HG03175 (cell line): ENCODE measurements around the gene ECEL1.

Source experiments
- ATAC-seq: cut with Tn5 transposase; IDR thresholded peaks from one replicate; pipeline ENCODE4 v1.9.1; 2021; ENCODE audit warnings: mild to moderate bottlenecking, moderate library complexity; ENCODE audit not compliant: unreplicated experiment

ECEL1 gene

DNA sequence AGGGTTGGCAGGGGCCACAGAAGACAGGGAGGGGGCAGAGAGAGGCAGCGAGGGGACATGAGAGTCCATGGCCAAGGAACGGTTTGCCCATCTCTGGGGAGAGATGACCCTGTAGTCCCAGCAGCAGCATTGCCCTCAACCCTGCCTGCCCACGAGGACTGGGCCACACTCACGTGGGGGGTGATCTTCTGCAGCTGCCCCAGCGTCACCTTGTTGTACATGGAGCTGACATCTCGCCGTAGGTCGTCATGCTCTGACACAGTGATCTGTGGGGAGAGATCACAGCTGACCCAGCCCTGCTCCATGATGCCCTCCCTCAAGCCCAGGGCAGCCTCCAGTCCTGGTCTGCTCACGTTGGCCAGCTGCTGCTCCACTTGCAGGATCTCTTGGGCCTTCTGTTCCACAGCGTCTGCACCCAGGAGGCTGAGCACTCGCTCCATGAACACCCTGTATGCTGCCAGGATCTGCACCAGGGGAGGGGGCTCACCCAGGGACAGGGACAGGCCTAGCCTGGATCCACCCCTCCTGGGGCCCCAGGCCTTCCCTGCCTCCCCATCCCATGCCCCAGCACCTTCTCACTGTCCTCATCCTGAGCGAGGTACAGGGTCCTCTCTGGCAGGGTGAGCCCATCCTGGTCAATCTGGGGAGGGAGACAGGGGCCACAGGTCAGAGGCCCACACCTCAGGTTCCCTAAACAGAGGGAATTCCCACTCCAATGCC, 2.8 kb downstream of the ECEL1 start:
- ATAC-seq: no peak

DNA sequence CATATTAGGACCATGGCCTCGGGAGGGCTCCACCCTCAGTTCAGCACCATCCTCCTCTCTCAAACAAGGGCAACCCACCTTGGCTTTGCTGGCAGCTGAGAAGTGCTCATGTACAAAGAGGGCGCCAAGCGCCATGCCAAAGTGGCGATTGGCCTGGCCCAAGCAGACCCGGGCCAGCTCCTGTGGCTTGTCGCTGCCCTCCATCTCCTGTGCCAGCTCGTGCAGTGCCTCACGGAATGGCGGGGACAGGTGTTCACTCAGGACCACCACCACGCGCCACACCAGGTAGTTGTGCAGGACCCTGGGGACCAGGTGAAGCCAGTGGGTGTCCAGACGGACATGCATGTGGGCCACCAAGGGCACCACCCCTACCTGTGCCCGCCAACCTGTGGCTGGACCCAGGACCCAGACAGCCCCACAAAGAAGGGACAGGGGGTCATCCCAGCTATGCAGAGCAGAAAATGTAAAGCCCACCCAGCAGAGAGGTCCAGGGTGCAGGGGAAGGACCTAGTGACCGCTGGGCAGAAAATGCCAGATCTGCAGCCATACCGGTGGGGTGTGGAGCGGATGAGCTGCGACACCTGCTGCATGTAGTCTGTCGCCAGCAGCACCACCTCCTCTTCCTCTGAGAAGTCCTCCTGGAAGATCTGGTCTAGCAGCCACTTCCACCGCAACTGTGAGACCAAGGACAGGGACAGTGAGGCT, 3.6 kb downstream of the ECEL1 start:
- no peak for ATAC-seq

DNA sequence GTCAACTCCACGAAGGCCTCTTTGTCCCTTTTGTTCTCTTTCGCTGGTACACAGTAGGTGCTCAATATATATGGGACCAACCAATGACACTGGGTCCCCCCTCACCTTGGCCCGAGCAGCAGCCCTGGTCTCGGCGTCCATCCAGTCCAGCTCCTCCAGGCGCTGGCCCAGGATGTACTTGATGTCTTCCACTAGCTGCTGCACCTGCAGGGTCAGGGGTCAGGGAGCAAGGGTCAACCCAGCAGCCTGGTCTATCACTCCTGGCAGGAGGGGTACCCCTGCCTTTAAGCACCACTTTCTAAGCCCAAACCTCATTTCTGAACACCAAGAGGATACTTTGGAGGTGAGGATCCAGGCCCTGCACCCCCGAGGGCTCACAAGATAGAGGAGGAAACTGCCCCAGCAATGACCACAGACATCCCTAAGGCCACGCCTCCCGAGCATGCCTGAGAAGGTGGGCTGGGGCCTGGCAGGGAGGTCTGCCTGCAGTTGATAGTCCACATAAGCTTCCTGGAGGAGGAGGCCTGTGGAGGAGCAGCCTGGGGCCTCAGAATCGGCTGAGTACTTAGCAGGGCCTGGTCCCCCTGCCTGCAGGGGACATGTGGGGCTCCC, 4.2 kb downstream of the ECEL1 start:
- ATAC-seq: no peak

DNA sequence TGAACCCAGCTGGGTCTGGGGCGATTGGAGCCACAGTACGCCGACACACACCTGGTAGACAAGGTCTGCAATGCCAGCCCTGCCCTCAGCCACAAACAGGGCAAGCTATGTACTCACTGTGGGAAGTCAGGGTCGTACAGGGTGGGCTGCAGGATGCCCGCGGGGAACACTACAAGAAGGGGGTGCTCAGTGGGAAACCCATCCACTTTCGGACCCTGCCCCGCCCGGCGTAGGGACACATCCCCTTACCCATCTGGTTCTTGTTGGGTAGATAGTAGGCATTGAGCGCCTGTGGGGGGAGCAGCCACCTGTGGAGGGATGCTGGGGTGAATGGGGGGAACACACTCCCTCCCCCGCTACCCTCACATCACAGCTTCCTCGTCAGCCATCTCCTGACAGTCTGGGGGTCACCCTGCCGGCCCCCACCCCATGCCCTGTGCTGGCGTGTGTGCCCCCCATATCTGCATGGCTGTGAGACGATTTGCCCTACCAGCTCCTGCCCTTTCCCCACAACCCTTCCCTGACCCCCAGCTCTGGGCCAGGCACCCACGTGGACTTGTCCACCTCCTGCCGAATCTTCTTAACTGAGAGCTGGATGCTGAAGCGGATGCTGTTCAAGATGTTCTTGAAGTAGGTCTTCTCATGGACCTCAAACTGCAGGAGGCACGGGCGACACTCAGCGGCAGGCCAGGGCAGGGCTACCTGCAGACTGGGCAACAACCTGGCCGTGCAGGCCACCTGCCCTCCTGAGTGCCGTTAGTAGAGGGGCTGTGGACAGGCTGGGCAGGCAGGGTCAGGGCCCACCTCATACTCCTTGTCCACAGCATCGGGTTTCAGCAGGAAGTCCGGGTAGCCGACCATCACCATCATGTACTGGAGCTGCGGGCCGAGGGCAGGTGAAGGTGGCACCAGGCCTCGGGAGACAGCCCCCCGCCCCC, 5.1 kb downstream of the ECEL1 start:
- ATAC-seq: no peak

DNA sequence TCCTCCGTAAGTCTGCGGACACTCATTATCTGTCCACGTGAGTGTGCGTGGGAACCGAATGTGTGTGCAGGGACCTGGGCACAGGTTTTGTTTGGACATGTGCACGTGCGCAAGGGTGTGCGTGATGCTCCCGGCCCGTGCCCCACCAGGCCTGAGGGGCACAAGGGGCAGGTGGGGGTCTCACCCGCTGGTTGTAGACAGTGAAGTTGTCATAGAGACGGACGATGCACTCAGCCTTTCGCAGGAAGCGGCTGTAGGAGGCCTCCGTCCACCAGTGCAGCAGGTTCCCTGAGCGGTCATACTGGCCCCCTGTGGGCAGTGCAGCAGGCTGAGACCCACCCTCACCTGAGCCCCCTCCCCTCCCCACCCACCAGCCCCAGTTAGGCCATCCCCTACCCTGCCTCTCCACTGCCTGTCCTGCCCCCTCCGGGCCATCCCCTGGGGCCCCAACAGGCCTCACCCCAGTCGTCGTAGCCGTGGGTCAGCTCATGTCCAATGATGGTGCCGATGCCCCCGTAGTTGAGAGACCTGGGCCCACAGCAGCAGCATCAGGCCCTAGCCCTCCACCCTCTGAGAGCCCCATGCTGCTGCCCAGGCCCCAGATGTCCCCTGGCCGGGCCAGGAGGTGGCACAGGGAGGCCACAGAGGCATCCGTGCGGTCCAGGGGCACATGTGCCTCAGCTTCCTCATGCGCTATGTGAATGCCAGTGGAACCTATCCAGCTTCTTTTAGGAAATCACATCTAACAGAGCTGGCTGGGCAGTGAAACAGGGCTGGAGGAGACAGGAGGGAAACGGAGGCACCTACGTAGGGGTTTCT, 6.1 kb downstream of the ECEL1 start:
- ATAC-seq: no peak

DNA sequence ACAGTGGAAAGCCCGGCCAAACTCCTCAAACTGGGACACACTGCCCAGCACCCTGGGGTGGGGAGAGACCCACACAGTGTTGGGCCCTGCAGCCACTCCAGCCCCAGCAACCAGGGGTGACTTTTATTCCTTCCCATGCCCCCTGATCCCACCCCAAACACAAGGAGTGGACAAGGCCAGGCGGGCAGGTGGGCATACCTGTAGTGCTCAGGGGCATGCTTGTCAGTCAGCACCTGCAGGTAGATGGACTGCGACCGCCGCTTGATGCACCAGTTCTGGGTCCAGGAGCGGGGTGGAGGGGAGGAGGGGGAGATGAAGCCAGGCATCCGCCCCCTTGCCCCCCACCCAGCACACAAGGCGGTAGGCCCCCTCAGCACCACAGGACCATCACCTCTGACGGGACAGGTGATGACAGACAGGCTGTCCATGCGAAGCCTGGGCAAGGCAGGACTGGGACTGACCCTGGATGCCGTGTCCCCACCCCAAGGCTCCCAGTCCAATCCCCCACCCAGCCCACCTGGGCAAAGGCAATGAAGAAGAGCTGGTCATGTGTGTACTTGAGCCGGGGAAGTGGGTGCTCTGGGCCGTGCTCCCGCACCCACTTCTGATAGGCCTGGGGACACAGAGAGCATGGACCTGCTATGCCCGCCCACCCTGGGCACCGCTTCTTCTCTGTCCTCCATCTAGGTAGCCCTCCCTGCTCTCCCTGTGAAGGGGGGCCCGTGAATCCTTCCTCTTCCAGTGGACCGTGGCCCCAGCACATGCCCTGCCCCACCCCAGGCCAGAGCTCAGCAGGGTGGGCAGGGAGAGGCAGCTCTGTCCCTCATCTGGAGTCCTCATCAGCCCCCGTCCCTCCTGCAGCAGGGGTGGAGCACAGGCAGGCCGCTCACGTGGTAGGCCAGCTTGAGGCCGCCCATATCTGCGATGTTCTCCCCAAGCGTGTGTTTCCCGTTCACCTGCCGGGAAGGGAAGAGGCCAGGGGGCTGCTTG, 7.1 kb downstream of the ECEL1 start:
- ATAC-seq: no peak

DNA sequence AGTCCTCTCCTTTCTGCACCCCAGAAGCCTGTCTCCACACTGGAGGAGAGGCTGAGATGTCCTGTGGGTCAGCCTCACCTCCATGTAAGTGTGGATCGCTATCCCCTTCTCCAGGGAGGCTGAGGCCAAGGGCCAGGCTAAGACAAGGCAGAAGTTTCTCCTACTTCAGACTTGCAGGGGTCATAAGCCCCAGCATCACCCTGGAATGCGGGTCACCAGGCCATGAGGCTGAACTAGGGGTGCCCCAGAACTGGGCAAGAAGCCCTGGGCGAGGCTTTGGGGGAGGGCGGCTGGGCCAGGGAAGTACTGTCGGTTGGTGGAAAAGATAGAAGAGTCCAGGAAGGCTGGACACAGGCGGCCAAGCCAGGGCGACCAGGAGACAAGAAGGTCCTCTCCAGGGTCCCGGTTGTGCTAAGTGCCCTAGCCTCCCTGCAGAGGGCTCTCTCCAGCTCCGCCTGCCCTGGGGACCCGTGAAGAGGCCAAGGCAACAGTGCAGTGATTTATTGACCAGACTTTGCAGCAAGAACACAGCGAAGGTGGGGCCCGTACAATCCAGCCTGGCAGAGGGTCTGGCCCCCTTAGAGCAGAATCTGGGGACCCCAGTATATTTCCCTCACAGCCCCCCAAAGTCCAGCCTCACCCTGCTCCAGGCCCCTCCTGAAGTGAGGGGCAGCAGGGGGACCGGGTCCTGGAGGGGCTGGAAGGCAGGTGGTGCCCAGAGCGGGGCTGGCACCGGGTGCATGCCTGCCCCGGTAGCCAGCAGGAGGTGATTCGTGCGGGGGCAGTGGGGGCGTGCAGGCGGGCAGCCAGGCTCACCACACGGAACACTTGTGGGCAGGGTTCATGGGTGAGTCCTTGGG, 8.1 kb downstream of the ECEL1 start:
- no peak for ATAC-seq

DNA sequence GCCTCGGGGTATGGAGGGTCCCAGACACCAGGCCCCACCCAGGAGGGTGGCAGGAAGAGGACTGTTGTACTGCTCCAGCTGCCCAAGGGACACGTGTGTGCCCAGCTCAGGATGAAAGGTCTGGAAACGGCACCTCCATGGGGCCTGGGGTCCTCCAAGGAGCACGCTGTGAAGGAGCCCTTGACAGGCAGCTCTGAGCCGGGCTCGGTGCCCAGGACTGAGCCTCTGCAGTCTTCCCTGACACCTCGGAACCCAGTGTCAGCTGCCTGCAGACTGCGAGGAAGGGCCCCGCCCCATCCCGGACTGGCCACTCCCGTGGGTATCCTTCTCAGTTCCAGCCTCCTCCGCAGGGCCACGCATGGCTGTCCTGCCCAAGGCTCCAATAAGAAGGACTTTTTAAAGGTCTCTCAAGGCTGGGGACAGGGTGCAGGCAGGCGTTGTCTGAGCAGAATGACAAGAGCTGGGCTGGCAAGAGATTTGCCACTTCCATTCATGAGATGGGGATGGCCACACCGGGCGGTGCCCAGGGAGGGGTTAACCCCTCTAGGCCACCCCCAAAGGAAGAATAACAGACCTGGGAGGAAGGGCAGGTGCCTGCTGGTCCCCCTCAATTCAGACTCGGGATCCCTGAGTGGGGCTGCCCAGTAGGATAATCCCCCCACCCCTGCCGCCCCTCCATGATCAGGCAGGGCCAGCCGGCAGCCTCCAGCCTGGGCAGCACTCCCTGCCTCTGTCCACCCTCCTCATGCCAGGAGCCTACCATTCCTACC, 8.9 kb downstream of the ECEL1 start:
- no peak for ATAC-seq

DNA sequence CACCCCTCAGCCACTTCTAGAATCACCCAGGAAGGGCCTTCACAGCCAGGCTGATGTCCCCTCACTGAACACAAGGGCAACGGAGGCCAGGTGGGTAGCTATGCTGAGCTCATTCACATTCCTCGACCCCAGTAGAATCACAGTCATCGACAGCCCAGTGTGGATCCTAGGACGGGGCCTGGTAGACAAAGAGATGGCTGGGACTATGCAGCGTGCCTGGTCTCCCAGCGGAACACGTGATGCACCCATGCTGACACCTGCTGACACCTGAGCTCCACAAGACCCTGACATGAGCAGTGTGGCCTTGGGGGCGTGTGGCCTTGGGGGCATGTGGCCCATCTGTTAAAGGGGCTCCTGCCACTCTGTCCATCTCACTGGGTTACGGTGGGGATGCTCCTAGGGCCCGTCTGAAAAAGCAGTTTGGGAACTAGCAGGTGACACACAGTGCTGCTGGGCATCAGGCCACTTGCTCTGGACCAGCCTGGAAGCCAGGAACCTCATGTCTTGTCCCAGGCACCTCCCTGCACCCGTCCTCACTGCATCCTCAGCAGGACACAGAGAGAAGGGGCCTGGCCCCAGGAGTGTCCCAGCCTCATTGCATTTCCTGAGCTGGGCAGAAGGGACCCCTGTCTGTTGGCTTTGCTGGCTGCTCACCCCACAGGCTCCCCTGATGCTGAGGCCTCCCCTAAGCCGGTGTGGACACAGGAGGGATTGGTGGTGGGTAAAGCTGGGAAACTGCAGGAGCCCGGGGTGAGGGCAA, 9.7 kb downstream of the ECEL1 start:
- no peak for ATAC-seq

DNA sequence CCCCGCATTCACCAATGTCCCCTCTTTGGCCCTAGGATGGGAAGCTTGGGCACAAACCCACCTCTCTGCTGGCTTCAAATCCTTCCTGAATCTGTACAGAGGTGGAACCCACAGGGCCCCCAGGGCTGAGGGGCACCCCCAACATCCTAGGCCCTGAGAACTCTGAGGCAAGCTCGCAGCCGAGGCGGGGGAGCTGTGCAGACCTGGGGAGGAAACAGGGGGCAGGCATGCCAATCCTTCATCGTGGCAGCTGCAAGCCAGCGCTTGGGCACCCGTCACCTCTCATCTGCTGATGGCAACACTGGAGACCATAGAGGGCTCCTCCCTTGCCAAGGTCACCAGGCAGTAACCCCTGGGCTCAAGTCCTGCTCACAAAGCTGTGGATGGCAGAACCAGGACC, 10.8 kb downstream of the ECEL1 start:
- ATAC-seq: no peak

DNA sequence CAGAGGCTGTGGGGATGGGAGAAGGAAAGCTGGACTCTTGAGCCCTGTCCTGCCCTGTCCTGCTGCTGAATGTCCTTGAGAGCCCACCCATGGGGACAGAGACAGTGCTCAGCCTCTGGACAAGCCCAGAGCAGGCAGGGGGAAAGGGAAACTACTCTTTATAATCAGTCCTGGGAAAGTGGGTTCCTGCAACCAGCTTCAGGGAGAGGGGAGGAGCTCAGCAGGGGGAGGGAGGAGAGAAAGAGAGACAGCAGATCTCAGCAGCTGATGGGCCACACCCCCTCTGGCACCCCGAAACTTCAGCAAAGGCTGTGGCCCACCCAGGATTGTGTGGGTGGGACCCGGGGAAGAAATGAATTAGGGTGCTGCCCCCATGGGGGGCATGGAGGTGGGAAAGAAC, 11.6 kb downstream of the ECEL1 start:
- no peak for ATAC-seq

DNA sequence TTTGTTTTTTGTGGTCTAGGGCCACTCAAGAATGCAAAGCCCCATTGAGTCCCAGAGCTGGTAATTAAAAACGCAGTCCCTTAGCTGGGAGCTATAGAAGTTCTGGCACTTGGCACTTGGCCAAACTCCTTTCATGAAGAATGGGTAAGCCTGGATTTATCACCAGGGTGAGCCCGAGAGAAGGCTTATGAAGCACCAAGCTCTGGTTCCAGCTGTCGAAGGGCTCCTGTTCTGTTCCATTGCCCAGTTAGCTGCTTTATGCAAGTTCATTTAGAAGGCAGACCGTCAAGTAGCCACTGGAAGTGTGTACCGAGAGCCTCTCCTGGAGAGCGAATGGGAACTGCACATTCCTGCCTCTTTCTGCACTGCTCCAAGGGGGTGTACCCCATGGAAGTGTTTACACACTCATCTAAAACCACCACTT, 14.2 kb downstream of the ECEL1 start:
- no peak for ATAC-seq

DNA sequence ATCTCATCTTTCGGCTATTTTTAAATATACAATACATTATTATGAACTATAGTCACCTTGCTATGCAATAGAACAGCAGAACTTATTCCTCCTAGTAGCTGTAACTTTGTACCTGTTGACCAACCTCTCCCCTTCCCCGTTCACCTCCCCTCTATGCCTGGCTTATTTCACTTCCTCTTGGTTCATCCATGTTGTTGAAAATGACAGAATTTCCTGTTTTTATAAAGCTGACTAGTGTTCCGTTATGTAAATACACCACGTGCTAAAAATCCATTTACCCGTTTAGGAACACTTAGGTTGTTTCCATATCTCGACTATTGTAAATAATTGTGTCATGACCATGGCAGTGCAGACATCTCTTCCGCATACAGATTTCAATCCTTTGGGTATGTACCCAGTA, 21.4 kb downstream of the ECEL1 start:
- no peak for ATAC-seq

DNA sequence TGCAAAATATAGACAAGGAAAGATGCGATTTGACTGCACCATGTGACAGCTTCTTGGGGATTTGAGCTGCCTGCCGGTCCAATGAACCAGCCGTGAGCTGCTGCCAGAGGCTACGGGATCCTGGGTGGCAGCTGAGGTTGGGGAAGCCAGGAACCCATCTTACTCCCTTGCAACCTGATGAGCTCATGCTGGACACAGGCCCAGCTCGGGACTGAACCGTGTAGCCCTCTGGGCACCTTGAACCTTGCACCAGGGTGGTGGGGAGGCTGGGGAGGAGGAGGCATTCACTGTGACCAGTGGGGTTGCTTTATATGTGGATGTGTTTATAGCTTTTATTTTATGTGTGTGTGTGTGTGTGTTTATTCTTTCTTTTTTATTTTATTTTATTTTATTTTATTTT, 22.6 kb downstream of the ECEL1 start:
- no peak for ATAC-seq

DNA sequence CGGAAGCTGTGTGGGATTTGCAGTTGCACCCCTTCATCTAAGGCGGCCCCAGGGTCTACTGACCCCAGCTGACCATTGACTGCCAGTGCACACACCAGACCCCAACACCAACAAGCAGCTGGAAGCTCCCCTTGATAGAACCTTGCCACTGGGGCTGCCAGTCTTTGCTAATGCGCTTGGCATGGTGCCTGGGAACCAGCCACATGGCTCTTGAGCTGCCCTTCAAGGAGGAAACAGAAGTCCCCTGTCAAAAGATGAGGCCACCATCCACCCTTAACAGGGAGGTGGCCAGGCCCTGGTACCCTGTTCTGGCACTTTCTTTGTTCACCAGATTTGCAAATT, 23.1 kb downstream of the ECEL1 start:
- no peak for ATAC-seq

DNA sequence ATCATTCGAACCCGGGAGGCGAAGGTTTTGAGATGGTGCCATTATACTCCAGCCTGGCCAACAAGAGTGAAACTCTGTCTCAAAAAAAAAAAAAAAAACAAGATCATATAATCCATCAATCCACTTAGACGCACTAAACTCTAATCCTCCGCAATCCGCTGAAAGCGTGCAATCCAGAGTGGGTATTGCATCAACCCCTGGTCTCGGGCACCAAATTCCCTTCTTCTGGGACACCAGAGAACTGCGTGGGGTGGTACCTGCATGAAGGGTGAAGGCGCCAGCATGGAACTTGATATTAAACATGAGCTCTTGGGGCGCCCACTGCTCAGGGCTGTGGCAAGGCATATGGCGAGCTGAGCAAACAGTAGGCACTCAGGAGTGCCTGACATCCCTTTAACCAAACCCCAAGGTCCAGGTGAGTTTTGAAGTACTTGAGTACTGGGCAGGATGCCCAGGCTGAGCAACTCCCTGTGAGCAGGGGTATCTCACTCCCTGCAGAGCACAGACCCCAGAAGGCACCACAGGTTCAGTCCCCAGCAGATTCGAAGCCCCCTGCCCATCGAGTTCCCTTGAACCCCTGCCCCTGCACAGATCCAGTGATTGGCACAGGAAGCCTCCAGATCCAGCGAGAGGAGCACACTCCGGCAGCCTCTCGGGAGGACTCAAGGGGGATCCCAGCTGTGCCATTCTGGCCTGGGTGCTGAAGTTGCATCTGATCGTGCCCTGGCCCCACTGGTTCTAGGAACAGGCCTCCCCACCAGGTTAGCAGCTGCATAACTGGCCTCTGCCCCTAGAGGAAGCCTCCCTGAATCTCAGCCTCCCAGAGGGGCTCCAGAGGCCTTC, 23.7 kb downstream of the ECEL1 start:
- no peak for ATAC-seq
